Right kidney (tissue), 1 donor: ENCODE data around the gene PPIP5K2.

Experiments
- DNase-seq: peaks from one replicate; pipeline ENCODE4 v3.0.0-alpha.2; 2016

The PPIP5K2 gene

GRCh38 chr5:103245761-103246160 lies 125.7 kb downstream of the PPIP5K2 start:
- DNase-seq, result no peak

GRCh38 chr5:103247118-103247517 lies 127.0 kb downstream of the PPIP5K2 start:
- no peak for DNase-seq

- DNase-seq, result no peak
These were observed 129.0 kb downstream of the PPIP5K2 start for GRCh38 chr5:103249068-103249467.

GRCh38 chr5:103254921-103255320 lies 134.8 kb downstream of the PPIP5K2 start:
- no peak for DNase-seq

GRCh38 chr5:103255691-103256090 lies 135.6 kb downstream of the PPIP5K2 start:
- DNase-seq, result no peak

GRCh38 chr5:103256178-103256577 lies 136.1 kb downstream of the PPIP5K2 start:
- no peak for DNase-seq

- DNase-seq, result peak; percentile 97
These were observed 138.4 kb downstream of the PPIP5K2 start, which contains the start of gene MACIR for GRCh38 chr5:103258368-103258956. MACIR (plus strand) TSS chr5:103258763; CDS start chr5:103275920, 17,157 bp downstream.

- DNase-seq, result peak; percentile 93
These were observed 139.0 kb downstream of the PPIP5K2 start for GRCh38 chr5:103258957-103259704.

- DNase-seq, result no peak
These were observed 139.7 kb downstream of the PPIP5K2 start for GRCh38 chr5:103259705-103260355.

- no peak for DNase-seq
These were observed 140.8 kb downstream of the PPIP5K2 start for GRCh38 chr5:103260951-103261350.
